B cell (primary cell): Measurements from ENCODE around the gene C1orf174. TPM values are rescaled to one million over a fixed set of nuclear protein-coding genes. Genes with fewer than 3 reads are reported as not detected.
A peak's percentile ranks its signal among the peaks of the same experiment; 100 is the strongest.

ENCODE experiments used
- ATAC-seq: fragments of 200-7000 bp; cut with Tn5 transposase; one replicate; pipeline ENCODE4 v1.10.0; 2021; ENCODE audit warnings: low read depth, mild to moderate bottlenecking, moderate number of reproducible peaks, moderate library complexity
- CTCF ChIA-PET: fragments of 350-600 bp; sonication (Branson Sonifier 250); formaldehyde crosslinking; loops from one replicate; lab custom pipeline; 2021; ENCODE audit warnings: antibody characterized with exemption, inconsistent platforms; lab: Charles Lee
- POLR2A ChIA-PET: fragments of 350-600 bp; sonication (Branson Sonifier 250); formaldehyde crosslinking; loops from one replicate; lab custom pipeline; 2021; ENCODE audit warnings: antibody characterized with exemption; lab: Charles Lee
- DNase-seq: peaks from one replicate; pipeline ENCODE4 v3.0.0; 2013
- H2AFZ ChIP-seq: 2 replicates; pipeline ENCODE4 v1.6.1; 2012; ENCODE audit warnings: mild to moderate bottlenecking, low read depth, low read length; ENCODE audit not compliant: insufficient read depth, poor library complexity, severe bottlenecking
- H3K27ac ChIP-seq, 2 donors: 1 replicate in 1 of 2; 2 replicates in 1 of 2; pipeline ENCODE4 v1.5.1; 2012 to 2013; ENCODE audit warnings: low read length in 2 of 2, mild to moderate bottlenecking in 2 of 2, moderate library complexity in 1 of 2
- H3K27me3 ChIP-seq, 4 experiments: fragments of 200-600 bp in 1 of 4; sonication (generic) in 1 of 4; replicated peaks in 1 of 4; 1 replicate in 2 of 4; 2 replicates in 2 of 4; pipeline versions ENCODE4 v1.6.1 to v1.7.0; 2013 to 2016; ENCODE audit warnings: low read length in 3 of 4, mild to moderate bottlenecking in 2 of 4, mixed read lengths in 1 of 4, moderate library complexity in 1 of 4; ENCODE audit not compliant: insufficient read depth in 4 of 4, control insufficient read depth in 3 of 4; ENCODE audit errors: control extremely low read depth in 1 of 4
- H3K36me3 ChIP-seq, 2 experiments: replicated peaks in 1 of 2; 1 replicate in 1 of 2; 2 replicates in 1 of 2; pipeline versions ENCODE4 v1.6.1 to v1.7.1; 2013; ENCODE audit warnings: low read length in 1 of 2; ENCODE audit not compliant: insufficient read depth in 2 of 2, control insufficient read depth in 1 of 2; ENCODE audit errors: control extremely low read depth in 1 of 2, extremely low read depth in 1 of 2
- H3K4me1 ChIP-seq, 2 donors: fragments of 200-600 bp in 1 of 2; sonication (generic) in 1 of 2; 1 replicate in 1 of 2; 2 replicates in 1 of 2; pipeline versions ENCODE4 v1.5.1 to v1.6.1; 2013 to 2017; ENCODE audit warnings: low read length in 2 of 2; ENCODE audit not compliant: control insufficient read depth in 2 of 2, insufficient read depth in 2 of 2
- H3K4me2 ChIP-seq: replicated peaks from 2 replicates; pipeline ENCODE3; 2012; ENCODE audit warnings: mild to moderate bottlenecking, low read depth, low read length; ENCODE audit not compliant: poor library complexity, severe bottlenecking
- H3K4me3 ChIP-seq, 5 experiments: fragments of 200-600 bp in 1 of 5; sonication (generic) in 1 of 5; 1 replicate in 3 of 5; 2 replicates in 2 of 5; pipeline versions ENCODE4 v1.5.1 to v1.7.0; 2011 to 2016; ENCODE audit warnings: low read length in 4 of 5, mild to moderate bottlenecking in 4 of 5, low read depth in 2 of 5, control low read depth in 1 of 5, moderate library complexity in 1 of 5; ENCODE audit not compliant: insufficient read depth in 1 of 5; ENCODE audit errors: control extremely low read depth in 1 of 5, extremely low read depth in 1 of 5
- H3K79me2 ChIP-seq: fragments of 200-600 bp; sonication (generic); one replicate; pipeline ENCODE4 v1.6.0; 2016; ENCODE audit warnings: low read length; ENCODE audit not compliant: control insufficient read depth, insufficient read depth
- H3K9ac ChIP-seq: fragments of 200-600 bp; sonication (generic); 2 replicates; pipeline ENCODE4 v1.6.1; 2017; ENCODE audit warnings: mild to moderate bottlenecking, low read length, moderate library complexity
- H3K9me3 ChIP-seq, 3 donors: one replicate each; pipeline versions ENCODE4 v1.6.1 to v1.7.1; 2013; ENCODE audit warnings: low read length in 2 of 3; ENCODE audit not compliant: control insufficient read depth in 2 of 3, insufficient read depth in 1 of 3; ENCODE audit errors: control extremely low read depth in 1 of 3
- H4K20me1 ChIP-seq: 2 replicates; pipeline ENCODE4 v1.6.0; 2012; ENCODE audit warnings: mild to moderate bottlenecking, low read length; ENCODE audit not compliant: insufficient read depth, control insufficient read depth, poor library complexity, severe bottlenecking
- H3K27ac Mint-ChIP-seq: one replicate; pipeline ENCODE4 v1.8.0; 2021; ENCODE audit warnings: mixed read lengths
- H3K27me3 Mint-ChIP-seq: one replicate; pipeline ENCODE4 v1.8.0; 2021; ENCODE audit warnings: mixed read lengths
- H3K4me1 Mint-ChIP-seq: one replicate; pipeline ENCODE4 v1.8.0; 2021; ENCODE audit warnings: mixed read lengths
- H3K4me3 Mint-ChIP-seq: one replicate; pipeline ENCODE4 v1.8.0; 2021; ENCODE audit warnings: mixed read lengths
- H3K9me3 Mint-ChIP-seq: one replicate; pipeline ENCODE4 v1.8.0; 2022; ENCODE audit warnings: mixed read lengths; ENCODE audit not compliant: insufficient read depth
- CTCF ChIP-seq: fragments of 200-600 bp; IDR thresholded peaks from one replicate; pipeline ENCODE4 v1.8.0; 2022; ENCODE audit warnings: antibody characterized with exemption, mild to moderate bottlenecking
- EZH2 ChIP-seq: IDR thresholded peaks from 2 replicates; pipeline ENCODE4 v1.6.1; 2012; ENCODE audit warnings: borderline replicate concordance, low read depth, mild to moderate bottlenecking, moderate library complexity, low read length; ENCODE audit not compliant: insufficient read depth, poor library complexity, severe bottlenecking
- WGBS: methylation state at CpG from one replicate; pipeline ENCODE4 v1.1.5; 2013; ENCODE audit warnings: missing lambda C conversion rate; ENCODE audit not compliant: insufficient coverage; 5-methylcytosine and 5-hydroxymethylcytosine counted together
- intact Hi-C: fragments of 100-400 bp; cut with micrococcal nuclease; formaldehyde crosslinking; loops from one replicate; pipeline ENCODE4 v1.10.0; 2022
- polyA plus RNA-seq: library from polyadenylated mRNA; depleted of rRNA; stranded (reverse); fragments of >200 nt; gene quantifications from 2 replicates; pipeline ENCODE4 v1.2.3, GENCODE V29; 2012
- total RNA-seq, 2 donors: library from RNA; stranded (reverse); fragments of 120-200 nt in 1 of 2; gene quantifications; 1 replicate in 1 of 2; 2 replicates in 1 of 2; pipeline versions ENCODE4 v1.2.3 to v1.2.4, GENCODE V29; 2013 to 2022

C1orf174 gene
- total and polyA plus RNA-seq, 2 donors (not counting 1 experiment from before 2014, with no cell fraction given): 33.2 to 49.8 TPM

GRCh38 chr1:3841491-3841890, 58.6 kb downstream of the C1orf174 start:
- H3K4me2 ChIP-seq: no peak overlapping the region
- no peak for DNase-seq
- intact Hi-C loops: no loop called here
- H3K9me3 ChIP-seq: peaks cover 0 to 14% (median 1%) of the 10 kb centered on the region in 3 donors
- H3K27ac ChIP-seq: no peak overlapping the region
- H3K4me1 Mint-ChIP-seq: peaks cover 28% of the 10 kb centered on the region
- no peak overlapping the region for H3K9ac ChIP-seq
- no peaks in the 10 kb centered on the region for H4K20me1 ChIP-seq
- WGBS: 100% methylated on average over 5 of the region's 7 CpGs
- H3K36me3 ChIP-seq: peaks cover 9 to 47% of the 10 kb centered on the region in 2 experiments
- H3K9me3 Mint-ChIP-seq: peaks cover 3% of the 10 kb centered on the region
- H3K4me1 ChIP-seq: peaks cover 0 to 6% of the 10 kb centered on the region in 2 donors
- ChIA-PET CTCF (interaction anchor here (0.5 kb wide), 1 partner anchor 42 kb away, joined by 3 read pairs; no protein-coding TSS in a partner anchor), POLR2A (no interaction called here)
- H3K27me3 ChIP-seq: no peaks in the 10 kb centered on the region
- peak overlapping the region; percentile 42 for H3K27ac Mint-ChIP-seq
- ATAC-seq: no peak
- no peak overlapping the region for H2AFZ ChIP-seq
- H3K4me3 Mint-ChIP-seq: no peak overlapping the region
- no peaks in the 10 kb centered on the region for H3K79me2 ChIP-seq
- TF ChIP-seq CTCF: no peak
- TF ChIP-seq EZH2: no peak
- H3K4me3 ChIP-seq: no peak overlapping the region
- H3K27me3 Mint-ChIP-seq: no peaks in the 10 kb centered on the region

Other genes with a start within 250 kb of the C1orf174 start
- gene TP73, start 247.8 kb downstream of the C1orf174 start, total RNA-seq: 1.2 and 2.0 TPM in 2 replicates
- gene TP73, start 247.8 kb downstream of the C1orf174 start, polyA plus RNA-seq: 0.26 and 2.4 TPM in 2 replicates
- gene CCDC27, start 147.8 kb downstream of the C1orf174 start, total RNA-seq: not detected in 2 replicates
- gene CCDC27, start 147.8 kb downstream of the C1orf174 start, polyA plus RNA-seq: not detected in 2 replicates
- 8.4 and 9.0 TPM in 2 replicates for gene SMIM1, start 127.5 kb downstream of the C1orf174 start, total RNA-seq
- gene SMIM1, start 127.5 kb downstream of the C1orf174 start, polyA plus RNA-seq: 2.2 and 2.6 TPM in 2 replicates
- gene LRRC47, start 103.8 kb downstream of the C1orf174 start, total RNA-seq: 48.2 and 49.7 TPM in 2 replicates
- gene LRRC47, start 103.8 kb downstream of the C1orf174 start, polyA plus RNA-seq: 16.7 and 25.2 TPM in 2 replicates
- gene CEP104, start 43.1 kb downstream of the C1orf174 start, total RNA-seq: 71.8 and 76.2 TPM in 2 replicates
- gene CEP104, start 43.1 kb downstream of the C1orf174 start, polyA plus RNA-seq: 24.3 and 27.7 TPM in 2 replicates
- gene DFFB, start 42.8 kb downstream of the C1orf174 start, total RNA-seq: 17.4 and 20.7 TPM in 2 replicates
- gene DFFB, start 42.8 kb downstream of the C1orf174 start, polyA plus RNA-seq: 14.0 and 21.4 TPM in 2 replicates